GM12875 (cell line): Measurements from ENCODE around the gene TIMM17A.
"Not testable (repeated sequence)": the region's sequence is repeated elsewhere in the genome, so short reads cannot be mapped to it uniquely, and the experiment has no call there.

Source experiments
- H3K4me3 ChIP-seq: one replicate; pipeline ENCODE4 v1.5.1; 2011; ENCODE audit warnings: low read depth, low read length, control low read depth
- TF ChIP-seq, protein P1 (sequence below): IDR thresholded peaks from 2 replicates; pipeline ENCODE4 v1.5.1; 2011; ENCODE audit warnings: low read depth, mild to moderate bottlenecking, control low read depth, inconsistent platforms, low read length, moderate library complexity, borderline replicate concordance; ENCODE audit not compliant: insufficient read depth

Gene TIMM17A

DNA sequence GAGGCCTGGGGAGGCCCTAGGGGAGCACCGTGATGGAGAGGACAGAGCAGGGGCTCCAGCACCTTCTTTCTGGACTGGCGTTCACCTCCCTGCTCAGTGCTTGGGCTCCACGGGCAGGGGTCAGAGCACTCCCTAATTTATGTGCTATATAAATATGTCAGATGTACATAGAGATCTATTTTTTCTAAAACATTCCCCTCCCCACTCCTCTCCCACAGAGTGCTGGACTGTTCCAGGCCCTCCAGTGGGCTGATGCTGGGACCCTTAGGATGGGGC, 60.3 kb downstream of the TIMM17A start:
- TF ChIP-seq, protein P1, sequence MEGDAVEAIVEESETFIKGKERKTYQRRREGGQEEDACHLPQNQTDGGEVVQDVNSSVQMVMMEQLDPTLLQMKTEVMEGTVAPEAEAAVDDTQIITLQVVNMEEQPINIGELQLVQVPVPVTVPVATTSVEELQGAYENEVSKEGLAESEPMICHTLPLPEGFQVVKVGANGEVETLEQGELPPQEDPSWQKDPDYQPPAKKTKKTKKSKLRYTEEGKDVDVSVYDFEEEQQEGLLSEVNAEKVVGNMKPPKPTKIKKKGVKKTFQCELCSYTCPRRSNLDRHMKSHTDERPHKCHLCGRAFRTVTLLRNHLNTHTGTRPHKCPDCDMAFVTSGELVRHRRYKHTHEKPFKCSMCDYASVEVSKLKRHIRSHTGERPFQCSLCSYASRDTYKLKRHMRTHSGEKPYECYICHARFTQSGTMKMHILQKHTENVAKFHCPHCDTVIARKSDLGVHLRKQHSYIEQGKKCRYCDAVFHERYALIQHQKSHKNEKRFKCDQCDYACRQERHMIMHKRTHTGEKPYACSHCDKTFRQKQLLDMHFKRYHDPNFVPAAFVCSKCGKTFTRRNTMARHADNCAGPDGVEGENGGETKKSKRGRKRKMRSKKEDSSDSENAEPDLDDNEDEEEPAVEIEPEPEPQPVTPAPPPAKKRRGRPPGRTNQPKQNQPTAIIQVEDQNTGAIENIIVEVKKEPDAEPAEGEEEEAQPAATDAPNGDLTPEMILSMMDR: no peak
- no peak overlapping the region for H3K4me3 ChIP-seq

DNA sequence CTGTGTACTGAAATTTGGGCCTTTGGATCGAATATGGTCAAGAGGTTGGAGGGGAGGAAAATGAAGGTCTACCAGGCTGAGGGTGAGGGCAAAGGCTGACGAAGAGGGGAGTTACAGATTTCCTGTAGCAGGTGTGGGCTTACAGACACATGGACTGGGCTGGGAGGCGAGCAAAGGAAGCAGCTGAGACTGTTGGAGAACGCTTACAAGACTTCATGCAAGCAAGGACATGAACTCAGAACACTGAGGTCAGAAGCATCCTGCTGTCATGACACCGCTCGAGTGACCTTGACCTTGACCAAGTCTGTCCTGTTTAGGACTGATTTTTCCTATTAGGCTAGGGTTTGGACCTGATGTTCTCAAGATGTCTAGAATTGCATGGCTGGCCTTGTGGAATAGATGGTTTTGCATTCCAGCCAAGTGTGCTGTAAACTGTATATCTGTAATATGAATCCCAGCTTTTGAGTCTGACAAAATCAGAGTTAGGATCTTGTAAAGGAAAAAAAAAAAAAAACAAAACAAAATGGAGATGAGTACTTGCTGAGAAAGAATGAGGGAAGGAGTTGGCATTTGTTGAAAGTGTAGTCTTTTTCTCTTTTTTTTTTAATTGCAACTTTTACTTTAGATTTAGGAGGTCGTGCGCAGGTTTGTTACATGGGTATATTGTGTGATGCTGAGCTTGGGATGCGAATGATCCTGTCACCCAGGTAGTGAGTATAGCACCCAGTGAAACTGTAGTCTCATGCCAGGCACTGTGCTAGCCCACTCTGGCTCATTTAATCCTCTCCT, 60.9 kb downstream of the TIMM17A start:
- TF ChIP-seq, protein P1: no peak

DNA sequence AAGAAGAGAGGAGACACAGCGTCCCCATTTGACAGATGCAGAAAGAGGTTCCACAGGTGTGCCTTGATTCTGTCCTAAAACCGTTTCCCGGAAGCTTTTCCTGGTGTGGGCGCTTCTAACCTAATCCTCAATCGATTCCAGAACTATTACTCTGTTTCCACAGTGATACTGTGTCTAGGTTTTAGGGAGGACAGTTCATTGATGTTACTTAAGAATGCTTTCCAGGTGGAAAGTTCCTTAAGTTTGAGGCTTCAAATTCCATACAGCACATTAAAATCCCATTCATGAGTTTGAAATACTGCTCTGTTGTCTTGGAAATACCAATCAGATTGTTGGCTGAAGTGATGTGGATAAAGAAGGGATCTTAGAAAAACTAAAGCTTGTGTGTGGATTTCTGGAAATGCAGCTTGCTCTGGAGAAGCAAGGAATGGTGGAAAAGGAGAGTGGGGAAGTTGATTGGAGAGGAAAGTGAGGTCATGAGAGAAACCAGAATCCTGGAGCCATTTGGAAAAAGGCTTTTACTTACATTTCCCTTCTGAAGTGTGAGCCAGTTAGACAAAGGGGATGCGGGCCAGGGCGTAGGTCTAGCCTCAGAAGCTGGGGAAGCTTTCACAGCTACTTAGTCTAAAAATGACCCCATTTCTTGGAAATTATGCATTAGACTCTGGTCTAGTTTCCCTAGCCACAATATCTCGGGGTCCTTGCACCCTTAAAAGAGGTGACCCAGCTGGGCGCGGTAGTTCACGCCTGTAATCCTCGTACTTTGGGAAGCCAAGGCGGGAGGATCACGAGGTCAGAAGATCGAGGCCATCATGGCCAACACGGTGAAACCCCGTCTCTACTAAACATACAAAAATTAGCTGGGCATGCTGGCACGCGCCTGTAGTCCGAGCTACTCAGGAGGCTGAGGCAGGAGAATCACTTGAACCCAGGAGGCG, 61.8 kb downstream of the TIMM17A start:
- no peak overlapping the region for H3K4me3 ChIP-seq
- TF ChIP-seq, protein P1: no peak

More for the DNA sequence above, 60.9 kb downstream of the TIMM17A start:
- H3K4me3 ChIP-seq: no peak overlapping the region

DNA sequence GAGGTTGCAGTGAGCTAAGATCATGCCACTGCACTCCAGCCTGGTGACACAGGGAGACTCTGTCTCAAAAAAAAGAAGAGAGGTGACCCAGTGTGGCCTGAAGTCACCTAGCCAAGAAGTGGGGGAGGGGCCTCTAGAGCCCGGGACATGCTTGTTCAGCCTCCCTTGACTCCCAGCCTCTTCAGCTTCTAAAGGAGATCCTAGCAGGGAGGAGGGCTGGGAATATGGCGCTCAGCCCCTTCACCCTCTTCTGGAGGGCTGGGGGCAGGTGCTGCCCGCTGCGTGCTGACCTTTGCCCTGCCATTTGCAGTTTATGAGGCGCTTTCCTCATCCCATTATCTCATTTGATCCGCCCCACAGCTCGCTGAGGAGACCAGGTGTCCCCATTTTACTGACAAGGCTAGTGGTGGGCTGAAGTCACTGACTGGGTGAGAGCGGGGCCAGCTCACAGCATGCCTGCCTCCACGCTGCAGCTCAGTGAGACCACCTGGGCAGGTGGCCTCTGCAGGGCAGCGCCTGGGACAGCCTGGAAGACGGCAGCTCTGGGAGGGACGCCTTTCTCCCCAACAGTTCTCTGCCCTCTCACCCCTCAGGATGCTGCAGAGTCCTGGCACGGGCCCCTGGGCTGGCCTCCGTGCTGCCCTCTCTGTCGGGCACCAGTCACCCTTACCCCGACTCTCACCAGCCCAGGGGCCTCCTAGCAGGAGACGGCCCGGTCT, 62.6 kb downstream of the TIMM17A start:
- TF ChIP-seq, protein P1: no peak
- H3K4me3 ChIP-seq: no peak overlapping the region

DNA sequence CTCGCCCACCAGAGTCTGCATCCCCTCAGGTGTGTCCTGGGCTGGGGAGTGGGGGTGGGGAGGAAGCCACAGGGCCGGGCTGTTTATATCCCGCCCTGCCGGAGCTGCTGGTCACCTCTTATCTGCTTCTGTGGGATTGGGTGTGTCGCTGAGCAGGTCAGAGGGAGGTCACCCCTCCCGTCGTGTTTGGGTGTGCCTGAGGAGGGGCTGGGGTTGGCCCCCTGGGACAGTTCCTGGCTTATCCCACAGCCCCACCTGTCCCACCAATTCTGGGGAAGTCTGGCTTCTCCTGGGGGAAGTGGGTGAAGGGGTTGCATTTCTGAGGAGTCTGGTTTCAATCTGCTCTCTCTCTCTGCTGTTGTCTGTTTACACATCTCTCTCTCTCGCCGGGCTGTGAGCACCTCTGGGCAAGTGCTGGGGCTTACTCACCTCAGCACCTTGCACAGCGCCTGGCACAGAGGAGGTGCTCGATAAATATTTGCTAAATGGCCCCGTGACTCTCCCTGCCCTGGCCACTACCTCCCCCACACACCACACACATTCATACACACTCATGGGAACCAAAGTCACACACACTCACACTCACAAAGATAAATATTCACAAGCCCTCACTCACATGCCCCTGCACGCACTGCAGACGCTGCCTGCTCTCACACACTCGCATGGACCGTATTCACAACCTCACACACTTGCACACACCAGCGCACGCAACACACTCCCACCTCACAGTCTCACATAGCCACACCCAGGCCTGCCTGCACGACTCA, 63.3 kb downstream of the TIMM17A start:
- no peak overlapping the region for H3K4me3 ChIP-seq
- TF ChIP-seq, protein P1: no peak

DNA sequence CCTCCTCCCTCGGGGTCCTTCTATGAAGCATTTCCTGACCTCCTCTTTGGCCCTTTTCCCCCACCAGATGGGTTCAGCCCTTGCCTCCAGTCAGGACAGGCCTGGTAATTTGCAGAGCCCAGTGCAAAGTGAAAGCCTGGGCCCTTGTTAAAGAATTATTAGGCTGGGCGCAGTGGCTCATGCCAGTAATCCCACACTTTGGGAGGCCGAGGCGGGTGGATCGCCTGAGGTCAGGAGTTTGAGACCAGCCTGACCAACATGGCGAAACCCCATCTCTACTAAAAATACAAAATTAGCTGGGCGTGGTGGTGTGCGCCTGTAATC, 63.9 kb downstream of the TIMM17A start:
- H3K4me3 ChIP-seq: not testable (repeated sequence)
